Panc1 (cell line): ENCODE measurements around the gene ISG15.

Source experiments
- CTCF ChIP-seq: fragments of 450-650 bp; IDR thresholded peaks from 2 replicates; pipeline ENCODE4 v1.5.1; 2017; ENCODE audit warnings: mild to moderate bottlenecking
- POLR2AphosphoS5 ChIP-seq: IDR thresholded peaks from 2 replicates; pipeline ENCODE4 v1.6.1; 2012; ENCODE audit warnings: mild to moderate bottlenecking, low read depth, low read length, moderate library complexity
- SIN3A ChIP-seq: IDR thresholded peaks from 2 replicates; pipeline ENCODE4 v1.6.1; 2012; ENCODE audit warnings: low read depth, mild to moderate bottlenecking, low read length, moderate library complexity, borderline replicate concordance; ENCODE audit not compliant: insufficient read depth
- TF ChIP-seq, protein P1 (sequence below), 2 experiments: IDR thresholded peaks; 2 replicates each; pipeline ENCODE4 v1.6.1; 2011 to 2012; ENCODE audit warnings: low read depth in 2 of 2, control low read depth in 1 of 2, low read length in 1 of 2, mild to moderate bottlenecking in 1 of 2, moderate library complexity in 1 of 2; ENCODE audit not compliant: insufficient read depth in 1 of 2

DNA sequence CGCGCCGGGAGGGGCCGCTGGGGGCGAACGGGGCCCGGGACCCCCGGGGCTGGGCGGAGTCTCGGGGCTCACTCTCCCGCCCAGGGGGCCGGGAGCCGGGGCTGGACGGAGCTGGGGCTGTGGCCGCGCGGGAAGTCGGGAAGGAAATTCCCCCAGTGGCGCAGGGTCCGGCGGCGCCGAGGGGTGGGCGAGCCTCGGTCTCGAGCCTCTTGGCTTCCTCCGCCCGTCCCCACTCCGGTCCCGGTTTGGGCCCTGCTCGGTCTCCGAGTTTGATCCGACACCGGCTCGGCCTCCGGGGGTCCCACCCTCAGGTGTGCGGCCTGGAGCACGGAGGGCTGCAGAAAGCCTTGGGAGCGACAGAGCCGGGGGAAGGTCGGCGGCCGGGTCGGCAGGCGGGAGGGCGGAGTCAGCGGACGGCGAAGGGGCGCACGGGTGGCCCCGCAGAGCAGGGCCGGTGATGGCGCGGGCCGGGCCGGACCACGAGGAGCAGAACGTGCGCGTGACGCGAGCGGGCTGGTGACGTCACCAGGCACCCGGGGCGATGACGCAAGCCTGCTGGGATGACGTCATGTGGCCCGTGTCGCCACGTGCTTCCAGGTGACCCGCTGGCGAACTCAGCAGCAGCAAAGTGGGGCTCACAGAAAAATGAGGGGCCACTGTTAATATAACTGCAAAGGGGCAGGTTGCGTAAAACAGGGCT lies 12.8 kb upstream of the ISG15 start:
- TF ChIP-seq POLR2AphosphoS5 (no peak), CTCF (no peak), SIN3A (0 out of 2 replicates have a peak, but pooled peaks have one; percentile 41)
- TF ChIP-seq, protein P1, sequence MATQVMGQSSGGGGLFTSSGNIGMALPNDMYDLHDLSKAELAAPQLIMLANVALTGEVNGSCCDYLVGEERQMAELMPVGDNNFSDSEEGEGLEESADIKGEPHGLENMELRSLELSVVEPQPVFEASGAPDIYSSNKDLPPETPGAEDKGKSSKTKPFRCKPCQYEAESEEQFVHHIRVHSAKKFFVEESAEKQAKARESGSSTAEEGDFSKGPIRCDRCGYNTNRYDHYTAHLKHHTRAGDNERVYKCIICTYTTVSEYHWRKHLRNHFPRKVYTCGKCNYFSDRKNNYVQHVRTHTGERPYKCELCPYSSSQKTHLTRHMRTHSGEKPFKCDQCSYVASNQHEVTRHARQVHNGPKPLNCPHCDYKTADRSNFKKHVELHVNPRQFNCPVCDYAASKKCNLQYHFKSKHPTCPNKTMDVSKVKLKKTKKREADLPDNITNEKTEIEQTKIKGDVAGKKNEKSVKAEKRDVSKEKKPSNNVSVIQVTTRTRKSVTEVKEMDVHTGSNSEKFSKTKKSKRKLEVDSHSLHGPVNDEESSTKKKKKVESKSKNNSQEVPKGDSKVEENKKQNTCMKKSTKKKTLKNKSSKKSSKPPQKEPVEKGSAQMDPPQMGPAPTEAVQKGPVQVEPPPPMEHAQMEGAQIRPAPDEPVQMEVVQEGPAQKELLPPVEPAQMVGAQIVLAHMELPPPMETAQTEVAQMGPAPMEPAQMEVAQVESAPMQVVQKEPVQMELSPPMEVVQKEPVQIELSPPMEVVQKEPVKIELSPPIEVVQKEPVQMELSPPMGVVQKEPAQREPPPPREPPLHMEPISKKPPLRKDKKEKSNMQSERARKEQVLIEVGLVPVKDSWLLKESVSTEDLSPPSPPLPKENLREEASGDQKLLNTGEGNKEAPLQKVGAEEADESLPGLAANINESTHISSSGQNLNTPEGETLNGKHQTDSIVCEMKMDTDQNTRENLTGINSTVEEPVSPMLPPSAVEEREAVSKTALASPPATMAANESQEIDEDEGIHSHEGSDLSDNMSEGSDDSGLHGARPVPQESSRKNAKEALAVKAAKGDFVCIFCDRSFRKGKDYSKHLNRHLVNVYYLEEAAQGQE (IDR thresholded peaks at IDR 0.05; ENCODE audit: insufficient read depth in 1 of 2, low read depth in 2 of 2, low read length in 1 of 2): no peak; a peak in 1 of 4 replicates
